Gastrocnemius medialis (tissue), 4 donors: Measurements from ENCODE around the gene KCNIP1.

Experiments
- POLR2A ChIP-seq, 2 donors: fragments of 450-650 bp; IDR thresholded peaks; one replicate each; pipeline ENCODE4 v1.6.1; 2017; ENCODE audit warnings: antibody characterized with exemption in 2 of 2, mild to moderate bottlenecking in 2 of 2, moderate library complexity in 2 of 2
- TF ChIP-seq, protein P1 (sequence below), 5 experiments: fragments of 450-650 bp in 3 of 5; fragments of 200-600 bp in 2 of 5; sonication (generic) in 2 of 5; IDR thresholded peaks in 4 of 5; conservative IDR thresholded peaks in 1 of 5; 1 replicate in 4 of 5; 2 replicates in 1 of 5; pipeline ENCODE4 v1.5.1; 2016 to 2019; ENCODE audit warnings: antibody characterized with exemption in 5 of 5, mild to moderate bottlenecking in 3 of 5, moderate library complexity in 3 of 5

DNA sequence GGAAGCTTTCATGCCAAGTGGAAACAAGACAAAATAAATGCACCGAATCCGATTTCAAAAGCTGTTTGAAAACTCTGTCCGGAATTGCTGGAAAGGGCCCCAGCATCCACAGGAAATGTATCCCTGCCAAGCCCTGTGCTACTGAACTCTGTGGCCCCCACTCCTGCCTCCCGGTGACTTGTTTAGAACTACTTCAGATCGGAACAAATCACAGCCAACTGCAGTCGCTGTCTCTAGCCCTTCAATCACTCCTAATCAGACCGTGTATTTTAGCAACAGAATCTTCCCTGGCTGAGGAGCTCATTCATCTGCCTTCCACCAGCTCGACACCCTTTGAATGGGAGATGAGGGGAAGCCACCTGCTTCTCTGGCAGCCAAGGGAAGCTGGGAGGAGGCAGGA, 94.1 kb downstream of the KCNIP1 start:
- TF ChIP-seq, protein P1, sequence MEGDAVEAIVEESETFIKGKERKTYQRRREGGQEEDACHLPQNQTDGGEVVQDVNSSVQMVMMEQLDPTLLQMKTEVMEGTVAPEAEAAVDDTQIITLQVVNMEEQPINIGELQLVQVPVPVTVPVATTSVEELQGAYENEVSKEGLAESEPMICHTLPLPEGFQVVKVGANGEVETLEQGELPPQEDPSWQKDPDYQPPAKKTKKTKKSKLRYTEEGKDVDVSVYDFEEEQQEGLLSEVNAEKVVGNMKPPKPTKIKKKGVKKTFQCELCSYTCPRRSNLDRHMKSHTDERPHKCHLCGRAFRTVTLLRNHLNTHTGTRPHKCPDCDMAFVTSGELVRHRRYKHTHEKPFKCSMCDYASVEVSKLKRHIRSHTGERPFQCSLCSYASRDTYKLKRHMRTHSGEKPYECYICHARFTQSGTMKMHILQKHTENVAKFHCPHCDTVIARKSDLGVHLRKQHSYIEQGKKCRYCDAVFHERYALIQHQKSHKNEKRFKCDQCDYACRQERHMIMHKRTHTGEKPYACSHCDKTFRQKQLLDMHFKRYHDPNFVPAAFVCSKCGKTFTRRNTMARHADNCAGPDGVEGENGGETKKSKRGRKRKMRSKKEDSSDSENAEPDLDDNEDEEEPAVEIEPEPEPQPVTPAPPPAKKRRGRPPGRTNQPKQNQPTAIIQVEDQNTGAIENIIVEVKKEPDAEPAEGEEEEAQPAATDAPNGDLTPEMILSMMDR (IDR thresholded peaks at IDR 0.05 in 4 of 5, conservative IDR thresholded peaks at IDR 0.05 in 1 of 5), result no peak
- no peak for TF ChIP-seq POLR2A (IDR thresholded peaks at IDR 0.05)
